ENCODE results near the gene TMEM259. TPM values are rescaled to one million over a fixed set of nuclear protein-coding genes. Genes with fewer than 3 reads are reported as not detected.

TMEM259 gene
- total RNA-seq, 2 donors from 2014 or later = 183 to 267 TPM

- no peak overlapping the region for H3K4me3 ChIP-seq
- DNase-seq (ENCODE audit: low spot score) = no peak
- H3K4me1 ChIP-seq (ENCODE audit: control insufficient read depth in 1 of 2, low read depth in 2 of 2) = no peaks in the 10 kb centered on the region
- H3K27ac ChIP-seq = no peak overlapping the region
- ATAC-seq (ENCODE audit: insufficient number of reproducible peaks, low FRiP score, low read depth) = no peak
- H3K9me3 ChIP-seq = no peaks in the 10 kb centered on the region
- no peaks in the 10 kb centered on the region for H3K36me3 ChIP-seq
- TF ChIP-seq CTCF (IDR thresholded peaks at IDR 0.05) = no peak
- no peaks in the 10 kb centered on the region for H3K27me3 ChIP-seq (replicated peaks; ENCODE audit: insufficient read depth)
Measured at GRCh38 chr19:1046836-1047695, 26.1 kb upstream of the TMEM259 start.

DNA sequence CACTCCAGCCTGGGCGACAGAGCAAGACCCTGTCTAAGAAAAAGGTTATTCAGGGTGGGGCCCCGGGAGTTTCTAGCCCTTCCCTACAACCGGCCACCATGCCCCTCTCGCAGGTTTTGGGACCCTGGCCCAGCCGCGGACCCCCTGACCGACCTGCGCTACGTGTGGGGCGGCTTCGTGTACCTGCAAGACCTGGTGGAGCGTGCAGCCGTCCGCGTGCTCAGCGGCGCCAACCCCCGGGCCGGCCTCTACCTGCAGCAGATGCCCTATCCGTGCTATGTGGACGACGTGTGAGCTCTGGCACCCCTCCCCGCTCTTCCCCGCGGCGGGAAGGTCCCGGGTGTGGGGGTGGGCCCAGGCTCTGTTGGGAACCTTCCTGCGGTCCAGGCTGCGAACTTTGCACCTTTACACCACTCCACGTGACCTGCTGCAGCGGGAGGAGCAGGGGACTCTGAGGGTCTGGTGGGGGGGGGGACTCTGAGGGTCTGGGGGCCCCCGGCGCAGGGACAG lies 25.2 kb upstream of the TMEM259 start:
- Histone ChIP-seq H3K27ac (no peak overlapping the region), H3K4me3 (no peak overlapping the region), H3K27me3 (replicated peaks; ENCODE audit: insufficient read depth) (no peaks in the 10 kb centered on the region), H3K4me1 (ENCODE audit: control insufficient read depth in 1 of 2, low read depth in 2 of 2) (peaks cover 0 to 8% of the 10 kb centered on the region in 2 donors), H3K36me3 (no peaks in the 10 kb centered on the region), H3K9me3 (no peaks in the 10 kb centered on the region)
- no peak for ATAC-seq (ENCODE audit: insufficient number of reproducible peaks, low FRiP score, low read depth)
- DNase-seq (ENCODE audit: low spot score) = no peak
- no peak for TF ChIP-seq CTCF (IDR thresholded peaks at IDR 0.05)

DNA sequence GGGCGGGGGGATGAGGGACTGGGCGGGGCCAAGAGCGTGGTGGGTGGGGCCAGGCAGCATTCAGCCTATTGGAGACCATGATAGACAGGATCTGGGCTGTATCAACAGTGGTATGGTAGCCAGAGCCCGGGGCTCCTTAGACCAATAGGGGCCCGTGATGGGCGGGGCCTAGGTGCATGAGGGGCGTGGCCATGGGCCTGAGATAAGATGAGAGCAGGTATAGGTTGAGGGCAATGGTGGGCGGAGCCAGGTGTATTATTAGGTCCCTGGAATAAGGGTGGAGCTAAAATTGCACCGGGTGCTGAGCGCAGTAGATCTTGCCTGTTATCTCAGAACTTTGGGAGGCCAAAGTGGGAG lies 24.3 kb upstream of the TMEM259 start:
- ATAC-seq (ENCODE audit: insufficient number of reproducible peaks, low FRiP score, low read depth) = no peak
- H3K4me3 ChIP-seq = no peak overlapping the region
- no peaks in the 10 kb centered on the region for H3K9me3 ChIP-seq

GRCh38 chr19:1042689-1043511 lies 22.0 kb upstream of the TMEM259 start:
- no peaks in the 10 kb centered on the region for H3K36me3 ChIP-seq
- no peak overlapping the region for H3K27ac ChIP-seq
- DNase-seq (ENCODE audit: low spot score) (no peak), ATAC-seq (ENCODE audit: insufficient number of reproducible peaks, low FRiP score, low read depth) (no peak)
- peaks cover 12 to 33% of the 10 kb centered on the region in 2 donors for H3K4me1 ChIP-seq (ENCODE audit: control insufficient read depth in 1 of 2, low read depth in 2 of 2)
- H3K27me3 ChIP-seq (replicated peaks; ENCODE audit: insufficient read depth) = no peaks in the 10 kb centered on the region
- no peaks in the 10 kb centered on the region for H3K9me3 ChIP-seq
- TF ChIP-seq CTCF (IDR thresholded peaks at IDR 0.05) = no peak
- no peak overlapping the region for H3K4me3 ChIP-seq

More for the DNA sequence above, 24.3 kb upstream of the TMEM259 start:
- no peak for TF ChIP-seq CTCF (IDR thresholded peaks at IDR 0.05)
- no peak for DNase-seq (ENCODE audit: low spot score)
- peaks cover 5 to 17% of the 10 kb centered on the region in 2 donors for H3K4me1 ChIP-seq (ENCODE audit: control insufficient read depth in 1 of 2, low read depth in 2 of 2)
- H3K36me3 ChIP-seq = no peaks in the 10 kb centered on the region
- H3K27ac ChIP-seq = no peak overlapping the region
- H3K27me3 ChIP-seq (replicated peaks; ENCODE audit: insufficient read depth) = no peaks in the 10 kb centered on the region

Measured in thoracic aorta (tissue), 2 donors.